Measurements from ENCODE around the gene MYO3B. TPM values are rescaled to one million over a fixed set of nuclear protein-coding genes. Genes with fewer than 3 reads are reported as not detected.

The MYO3B gene
- total and polyA plus RNA-seq, 7 donors: 0.34 TPM; not detected in 6

GRCh38 chr2:170690640-170691039, 512.7 kb downstream of the MYO3B start:
- intact Hi-C loops (cut with DNase I): no loop called here
- Histone ChIP-seq H3K4me3 (no peak overlapping the region), H3K36me3 (no peaks in the 10 kb centered on the region), H3K4me1 (no peaks in the 10 kb centered on the region), H3K9me3 (no peaks in the 10 kb centered on the region), H3K27ac (no peak overlapping the region), H3K27me3 (no peaks in the 10 kb centered on the region)
- WGBS, 2 donors: 86 to 91% methylated on average over 8 of the region's 8 CpGs
- no peak for DNase-seq
- TF ChIP-seq EP300 (IDR thresholded peaks at IDR 0.05) (no peak), CTCF (IDR thresholded peaks at IDR 0.05) (no peak), POLR2AphosphoS5 (IDR thresholded peaks at IDR 0.05) (no peak), POLR2A (IDR thresholded peaks at IDR 0.05) (no peak)

- Histone ChIP-seq H3K4me1 (no peaks in the 10 kb centered on the region), H3K36me3 (no peaks in the 10 kb centered on the region), H3K27ac (no peak overlapping the region), H3K9me3 (no peaks in the 10 kb centered on the region), H3K4me3 (no peak overlapping the region), H3K27me3 (no peaks in the 10 kb centered on the region)
- no peak for DNase-seq
- TF ChIP-seq EP300 (IDR thresholded peaks at IDR 0.05) (no peak), CTCF (IDR thresholded peaks at IDR 0.05) (no peak), POLR2A (IDR thresholded peaks at IDR 0.05) (no peak), POLR2AphosphoS5 (IDR thresholded peaks at IDR 0.05) (no peak)
- 81 to 91% methylated on average over 11 of the region's 11 CpGs for WGBS, 2 donors
- intact Hi-C loops (cut with DNase I): no loop called here
Observed at GRCh38 chr2:170694316-170694715, 516.4 kb downstream of the MYO3B start.

GRCh38 chr2:170695521-170696410, 517.8 kb downstream of the MYO3B start:
- H3K4me3 ChIP-seq: no peak overlapping the region
- no peak for TF ChIP-seq POLR2A (IDR thresholded peaks at IDR 0.05)
- no peak for TF ChIP-seq POLR2AphosphoS5 (IDR thresholded peaks at IDR 0.05)
- TF ChIP-seq CTCF (IDR thresholded peaks at IDR 0.05): no peak
- TF ChIP-seq EP300 (IDR thresholded peaks at IDR 0.05): no peak
- no peaks in the 10 kb centered on the region for H3K9me3 ChIP-seq
- DNase-seq: no peak
- no peak overlapping the region for H3K27ac ChIP-seq
- 40 to 72% methylated on average over 6 of the region's 6 CpGs for WGBS, 2 donors
- no peaks in the 10 kb centered on the region for H3K27me3 ChIP-seq
- no peaks in the 10 kb centered on the region for H3K4me1 ChIP-seq
- intact Hi-C loops (cut with DNase I): no loop called here
- no peaks in the 10 kb centered on the region for H3K36me3 ChIP-seq

- intact Hi-C loops (cut with DNase I): no loop called here
- TF ChIP-seq POLR2A (IDR thresholded peaks at IDR 0.05): no peak
- TF ChIP-seq CTCF (IDR thresholded peaks at IDR 0.05): no peak
- TF ChIP-seq EP300 (IDR thresholded peaks at IDR 0.05): no peak
- TF ChIP-seq POLR2AphosphoS5 (IDR thresholded peaks at IDR 0.05): no peak
- Histone ChIP-seq H3K27ac (no peak overlapping the region), H3K4me1 (no peaks in the 10 kb centered on the region), H3K36me3 (no peaks in the 10 kb centered on the region), H3K9me3 (no peaks in the 10 kb centered on the region), H3K27me3 (no peaks in the 10 kb centered on the region), H3K4me3 (no peak overlapping the region)
- DNase-seq: no peak
- WGBS, 2 donors: 93% methylated on average over 3 of the region's 3 CpGs
Observed at GRCh38 chr2:170696948-170697347, 519.0 kb downstream of the MYO3B start.

All from sigmoid colon (tissue), 7 donors.